ENCODE data around the gene AFG3L2. TPM values are rescaled to one million over a fixed set of nuclear protein-coding genes. Genes with fewer than 3 reads are reported as not detected.

AFG3L2 gene
- total RNA-seq (2021; ENCODE audit: unreplicated experiment): 66.7 TPM
- 33.0 and 41.0 TPM in 2 replicates for polyA plus RNA-seq (2012)
- percentile 86 among the genes with signal in this experiment for Bru-seq, nascent RNA
- percentile 90 among the genes with signal in this experiment for BruChase-seq, experiment 1, labeled RNA remaining after a 6-hour chase
- percentile 84 among the genes with signal in this experiment for BruChase-seq, experiment 2, labeled RNA remaining after a 2-hour chase
- long read RNA-seq, transcript AFG3L2-201 (17 exons, 3,247 nt): major isoform, 255 of 330 reads
- long read RNA-seq, partial matches to known transcripts: 14 of 330 reads
- long read RNA-seq, other reads (novel, unspliced or antisense): 61 of 330 reads

DNA sequence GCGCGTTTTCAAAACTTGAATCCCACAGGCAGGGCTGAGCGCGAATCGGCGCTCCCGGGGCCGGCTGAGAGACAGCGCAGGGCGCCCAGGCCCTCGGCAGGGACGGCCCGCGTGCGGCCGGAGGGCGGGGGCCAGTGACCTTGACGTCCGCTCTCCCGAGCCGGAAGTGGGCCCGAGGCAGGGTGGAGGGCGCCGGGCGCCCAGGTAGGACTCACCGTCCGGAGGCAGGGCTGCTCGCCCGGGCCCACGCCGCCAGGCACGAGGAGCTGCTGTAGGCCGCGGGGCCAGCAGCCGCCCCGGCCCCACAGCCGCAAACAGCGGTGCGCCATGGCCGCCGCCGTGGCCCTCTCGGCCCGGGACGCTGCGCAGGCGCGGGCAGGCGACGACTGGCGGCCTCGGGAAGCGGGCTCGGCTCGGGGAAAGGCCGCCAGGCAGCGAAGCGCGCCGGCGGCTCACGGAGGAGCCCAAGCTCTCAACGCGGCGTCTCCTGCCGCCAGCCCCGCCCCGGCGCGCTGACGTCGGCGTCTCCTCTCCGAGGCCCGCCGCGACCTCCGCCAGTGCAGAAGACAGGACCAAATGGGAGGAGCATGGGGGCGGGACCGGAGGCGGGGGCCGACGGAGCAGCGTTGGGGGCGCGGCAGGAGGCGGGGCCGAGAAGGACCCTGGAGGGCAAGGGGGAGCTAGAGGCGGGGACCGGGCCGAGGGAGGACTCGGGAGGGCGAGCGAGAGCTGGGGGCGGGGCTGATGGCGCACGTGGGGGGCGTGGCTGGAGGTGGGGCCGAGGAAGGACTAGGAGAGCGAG lies at the start of gene AFG3L2:
Gene AFG3L2, minus strand, starts transcription at position 474 of the 802 bp plus-strand sequence. Its CDS starts 145 bp downstream, at position 329.
- H4K20me1 ChIP-seq (ENCODE audit: insufficient read depth): no peaks in the 10 kb centered on the region; the same call in 1 of the 2 replicates
- H3K4me2 ChIP-seq (ENCODE audit: low read length): peak within 1 kb of the TSS; percentile 99
- peak within 1 kb of the TSS; percentile 99 for H3K27ac ChIP-seq (ENCODE audit: low read depth, low read length)
- ChIA-PET POLR2A (interaction anchor here (0.6 to 1.8 kb wide), 10 partner anchors 10 to 571 kb away, joined by 3 to 6 read pairs (median 3); partner anchors contain the start of genes PRELID3A and TUBB6), RAD21 (ENCODE audit: low non-redundant PET in 1 of 2, low total read pairs in 2 of 2, uncharacterized antibody in 2 of 2, unreplicated experiment in 2 of 2) (interaction anchor here in 1 of 2 experiments (0.8 kb wide), 1 partner anchor 94 kb away, joined by 3 read pairs; no protein-coding TSS in a partner anchor), CTCF (interaction anchor here (0.7 to 1.1 kb wide), 8 partner anchors 14 to 557 kb away, joined by 3 to 7 read pairs (median 3); no protein-coding TSS in a partner anchor)
- peak within 1 kb of the TSS; percentile 66 for H2AFZ ChIP-seq (ENCODE audit: low read depth, low read length, poor library complexity, severe bottlenecking)
- no peaks in the 10 kb centered on the region for H3K9me2 ChIP-seq (ENCODE audit: insufficient read depth)
- DNase-seq (ENCODE audit: low read depth, low spot score) (peak; percentile 95), ATAC-seq (peak; percentile 90)
- H3K4me1 ChIP-seq (ENCODE audit: control insufficient read depth in 1 of 2, insufficient read depth in 2 of 2, low read length in 2 of 2): peaks cover 8 to 17% of the 10 kb centered on the region in 2 experiments
- H3K4me3 ChIP-seq (replicated peaks in 1 of 2; ENCODE audit: low read depth in 1 of 2, low read length in 2 of 2): peak within 1 kb of the TSS; percentile 90 to 95
- intact Hi-C loops (cut with micrococcal nuclease): loop anchor here (2.0 to 5.0 kb wide), 2 partner anchors 90 to 570 kb away; no protein-coding TSS in a partner anchor
- no peaks in the 10 kb centered on the region for H3K9me3 ChIP-seq (ENCODE audit: control insufficient read depth in 1 of 2, insufficient read depth in 1 of 2, low read depth in 1 of 2, low read length in 2 of 2)
- H3K9ac ChIP-seq (ENCODE audit: low read length): peak within 1 kb of the TSS; percentile 100
- H3K79me2 ChIP-seq (ENCODE audit: insufficient read depth, low read length): peaks cover 48% of the 10 kb centered on the region
- BruUV-seq (replicated peaks): no TSS peak
- no peaks in the 10 kb centered on the region for H3K27me3 ChIP-seq (ENCODE audit: insufficient read depth, low read length)
- H3K36me3 ChIP-seq (ENCODE audit: control insufficient read depth in 1 of 2, insufficient read depth in 2 of 2, low read length in 2 of 2): no peaks in the 10 kb centered on the region; a peak in 1 of 4 replicates
- no peak for TF ChIP-seq CBX3 (IDR thresholded peaks at IDR 0.05; ENCODE audit: low read depth)
- no peak for TF ChIP-seq ZNF274 (IDR thresholded peaks at IDR 0.05; ENCODE audit: low read depth, low read length)
- peak; percentile 4 for TF ChIP-seq YY1 (IDR thresholded peaks at IDR 0.05; ENCODE audit: extremely low read depth, insufficient replicate concordance, low read depth, low read length)
- no peak for TF ChIP-seq RAD21 (IDR thresholded peaks at IDR 0.05; ENCODE audit: low read depth)
- TF ChIP-seq CEBPB (IDR thresholded peaks at IDR 0.05; ENCODE audit: low read depth): no peak
- TF ChIP-seq SP1 (IDR thresholded peaks at IDR 0.05; ENCODE audit: low read depth): peak; percentile 74
- TF ChIP-seq EGR1 (IDR thresholded peaks at IDR 0.05; ENCODE audit: low read depth): peak; percentile 50; the same call in 1 of the 2 replicates
- no peak for TF ChIP-seq SRF (IDR thresholded peaks at IDR 0.05; ENCODE audit: low read depth)
- no peak for TF ChIP-seq ELF1 (IDR thresholded peaks at IDR 0.05; ENCODE audit: borderline replicate concordance, low read depth)
- peak; percentile 84 for TF ChIP-seq POLR2A (IDR thresholded peaks at IDR 0.05; ENCODE audit: borderline replicate concordance, extremely low read depth, insufficient read depth, insufficient read length)
- TF ChIP-seq, protein P1, sequence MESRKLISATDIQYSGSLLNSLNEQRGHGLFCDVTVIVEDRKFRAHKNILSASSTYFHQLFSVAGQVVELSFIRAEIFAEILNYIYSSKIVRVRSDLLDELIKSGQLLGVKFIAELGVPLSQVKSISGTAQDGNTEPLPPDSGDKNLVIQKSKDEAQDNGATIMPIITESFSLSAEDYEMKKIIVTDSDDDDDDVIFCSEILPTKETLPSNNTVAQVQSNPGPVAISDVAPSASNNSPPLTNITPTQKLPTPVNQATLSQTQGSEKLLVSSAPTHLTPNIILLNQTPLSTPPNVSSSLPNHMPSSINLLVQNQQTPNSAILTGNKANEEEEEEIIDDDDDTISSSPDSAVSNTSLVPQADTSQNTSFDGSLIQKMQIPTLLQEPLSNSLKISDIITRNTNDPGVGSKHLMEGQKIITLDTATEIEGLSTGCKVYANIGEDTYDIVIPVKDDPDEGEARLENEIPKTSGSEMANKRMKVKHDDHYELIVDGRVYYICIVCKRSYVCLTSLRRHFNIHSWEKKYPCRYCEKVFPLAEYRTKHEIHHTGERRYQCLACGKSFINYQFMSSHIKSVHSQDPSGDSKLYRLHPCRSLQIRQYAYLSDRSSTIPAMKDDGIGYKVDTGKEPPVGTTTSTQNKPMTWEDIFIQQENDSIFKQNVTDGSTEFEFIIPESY (IDR thresholded peaks at IDR 0.05; ENCODE audit: extremely low read depth, insufficient replicate concordance, low read length): no peak
- TF ChIP-seq ZFX (IDR thresholded peaks at IDR 0.05): peak; percentile 99
- TF ChIP-seq EZH2phosphoT487 (IDR thresholded peaks at IDR 0.05; ENCODE audit: borderline replicate concordance): no peak
- TF ChIP-seq, protein P2, sequence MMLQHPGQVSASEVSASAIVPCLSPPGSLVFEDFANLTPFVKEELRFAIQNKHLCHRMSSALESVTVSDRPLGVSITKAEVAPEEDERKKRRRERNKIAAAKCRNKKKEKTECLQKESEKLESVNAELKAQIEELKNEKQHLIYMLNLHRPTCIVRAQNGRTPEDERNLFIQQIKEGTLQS (IDR thresholded peaks at IDR 0.05): no peak
- TF ChIP-seq FOSL1 (IDR thresholded peaks at IDR 0.05; ENCODE audit: low read depth): no peak
- TF ChIP-seq TCF7L2 (IDR thresholded peaks at IDR 0.05; ENCODE audit: borderline replicate concordance, extremely low read depth, insufficient read depth, insufficient read length): peak; percentile 26
- TF ChIP-seq SIN3A (IDR thresholded peaks at IDR 0.05; ENCODE audit: low read depth): no peak
- no peak for TF ChIP-seq JUND (IDR thresholded peaks at IDR 0.05)
- TF ChIP-seq, protein P3, sequence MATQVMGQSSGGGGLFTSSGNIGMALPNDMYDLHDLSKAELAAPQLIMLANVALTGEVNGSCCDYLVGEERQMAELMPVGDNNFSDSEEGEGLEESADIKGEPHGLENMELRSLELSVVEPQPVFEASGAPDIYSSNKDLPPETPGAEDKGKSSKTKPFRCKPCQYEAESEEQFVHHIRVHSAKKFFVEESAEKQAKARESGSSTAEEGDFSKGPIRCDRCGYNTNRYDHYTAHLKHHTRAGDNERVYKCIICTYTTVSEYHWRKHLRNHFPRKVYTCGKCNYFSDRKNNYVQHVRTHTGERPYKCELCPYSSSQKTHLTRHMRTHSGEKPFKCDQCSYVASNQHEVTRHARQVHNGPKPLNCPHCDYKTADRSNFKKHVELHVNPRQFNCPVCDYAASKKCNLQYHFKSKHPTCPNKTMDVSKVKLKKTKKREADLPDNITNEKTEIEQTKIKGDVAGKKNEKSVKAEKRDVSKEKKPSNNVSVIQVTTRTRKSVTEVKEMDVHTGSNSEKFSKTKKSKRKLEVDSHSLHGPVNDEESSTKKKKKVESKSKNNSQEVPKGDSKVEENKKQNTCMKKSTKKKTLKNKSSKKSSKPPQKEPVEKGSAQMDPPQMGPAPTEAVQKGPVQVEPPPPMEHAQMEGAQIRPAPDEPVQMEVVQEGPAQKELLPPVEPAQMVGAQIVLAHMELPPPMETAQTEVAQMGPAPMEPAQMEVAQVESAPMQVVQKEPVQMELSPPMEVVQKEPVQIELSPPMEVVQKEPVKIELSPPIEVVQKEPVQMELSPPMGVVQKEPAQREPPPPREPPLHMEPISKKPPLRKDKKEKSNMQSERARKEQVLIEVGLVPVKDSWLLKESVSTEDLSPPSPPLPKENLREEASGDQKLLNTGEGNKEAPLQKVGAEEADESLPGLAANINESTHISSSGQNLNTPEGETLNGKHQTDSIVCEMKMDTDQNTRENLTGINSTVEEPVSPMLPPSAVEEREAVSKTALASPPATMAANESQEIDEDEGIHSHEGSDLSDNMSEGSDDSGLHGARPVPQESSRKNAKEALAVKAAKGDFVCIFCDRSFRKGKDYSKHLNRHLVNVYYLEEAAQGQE (IDR thresholded peaks at IDR 0.05; ENCODE audit: low read depth): no peak
- peak; percentile 83 for TF ChIP-seq POLR2AphosphoS5 (IDR thresholded peaks at IDR 0.05; ENCODE audit: low read depth, low read length)

All from HCT116 (cell line).